ENCODE measurements around the gene UTS2. TPM values are rescaled to one million over a fixed set of nuclear protein-coding genes. Genes with fewer than 3 reads are reported as not detected.
A peak's percentile ranks its signal among the peaks of the same experiment; 100 is the strongest.

The UTS2 gene
- total RNA-seq, 2 donors from 2014 or later = not detected

- no peaks in the 10 kb centered on the region for H3K27me3 Mint-ChIP-seq (ENCODE audit: low read depth)
- H3K4me1 Mint-ChIP-seq (ENCODE audit: low read depth) = no peaks in the 10 kb centered on the region
- no peak for ATAC-seq (replicated peaks in 1 of 2)
- H3K36me3 Mint-ChIP-seq (ENCODE audit: insufficient read depth in 2 of 2) = no peaks in the 10 kb centered on the region
- H3K27ac Mint-ChIP-seq = no peak overlapping the region
- no peaks in the 10 kb centered on the region for H3K9me3 Mint-ChIP-seq
- H3K4me3 Mint-ChIP-seq = no peak overlapping the region
- no peak for DNase-seq
These were observed 4.1 kb upstream of the UTS2 start for GRCh38 chr1:7857000-7857399.

GRCh38 chr1:7856345-7856744 is 3.5 kb upstream of the UTS2 start:
- Mint-ChIP-seq H3K27me3 (ENCODE audit: low read depth) (no peaks in the 10 kb centered on the region), H3K4me1 (ENCODE audit: low read depth) (no peaks in the 10 kb centered on the region), H3K9me3 (no peaks in the 10 kb centered on the region), H3K27ac (no peak overlapping the region), H3K4me3 (no peak overlapping the region), H3K36me3 (ENCODE audit: insufficient read depth in 2 of 2) (no peaks in the 10 kb centered on the region)
- DNase-seq (no peak), ATAC-seq (replicated peaks in 1 of 2) (no peak)

GRCh38 chr1:7853684-7854026 is 790 bp upstream of the UTS2 start:
- DNase-seq = no peak
- no peaks in the 10 kb centered on the region for H3K9me3 Mint-ChIP-seq
- no peak overlapping the region for H3K27ac Mint-ChIP-seq
- no peak for ATAC-seq (replicated peaks in 1 of 2)
- no peaks in the 10 kb centered on the region for H3K4me1 Mint-ChIP-seq (ENCODE audit: low read depth)
- H3K4me3 Mint-ChIP-seq = no peak overlapping the region
- H3K27me3 Mint-ChIP-seq (ENCODE audit: low read depth) = no peaks in the 10 kb centered on the region
- no peaks in the 10 kb centered on the region for H3K36me3 Mint-ChIP-seq (ENCODE audit: insufficient read depth in 2 of 2)

- no peak for ATAC-seq (replicated peaks in 1 of 2)
- no peak overlapping the region for H3K4me3 Mint-ChIP-seq
These were observed 2.1 kb downstream of the UTS2 start for GRCh38 chr1:7850786-7851185.

GRCh38 chr1:7847599-7847998 is 5.3 kb downstream of the UTS2 start:
- Mint-ChIP-seq H3K4me1 (ENCODE audit: low read depth) (no peaks in the 10 kb centered on the region), H3K4me3 (no peak overlapping the region), H3K27ac (no peak overlapping the region), H3K9me3 (no peaks in the 10 kb centered on the region), H3K36me3 (ENCODE audit: insufficient read depth in 2 of 2) (no peaks in the 10 kb centered on the region), H3K27me3 (ENCODE audit: low read depth) (no peaks in the 10 kb centered on the region)
- no peak for DNase-seq
- ATAC-seq (replicated peaks in 1 of 2) = no peak

More at GRCh38 chr1:7850786-7851185, 2.1 kb downstream of the UTS2 start:
- no peaks in the 10 kb centered on the region for H3K9me3 Mint-ChIP-seq
- no peak for DNase-seq
- H3K36me3 Mint-ChIP-seq (ENCODE audit: insufficient read depth in 2 of 2) = no peaks in the 10 kb centered on the region
- no peaks in the 10 kb centered on the region for H3K4me1 Mint-ChIP-seq (ENCODE audit: low read depth)
- H3K27ac Mint-ChIP-seq = no peak overlapping the region
- H3K27me3 Mint-ChIP-seq (ENCODE audit: low read depth) = no peaks in the 10 kb centered on the region

- H3K36me3 Mint-ChIP-seq (ENCODE audit: insufficient read depth in 2 of 2) = no peaks in the 10 kb centered on the region
- H3K9me3 Mint-ChIP-seq = no peaks in the 10 kb centered on the region
- no peaks in the 10 kb centered on the region for H3K27me3 Mint-ChIP-seq (ENCODE audit: low read depth)
- ATAC-seq (replicated peaks in 1 of 2) (no peak), DNase-seq (no peak)
- no peaks in the 10 kb centered on the region for H3K4me1 Mint-ChIP-seq (ENCODE audit: low read depth)
- no peak overlapping the region for H3K4me3 Mint-ChIP-seq
- H3K27ac Mint-ChIP-seq = no peak overlapping the region
These were observed 6.2 kb downstream of the UTS2 start for GRCh38 chr1:7846656-7847055.

GRCh38 chr1:7845761-7846160 is 7.1 kb downstream of the UTS2 start:
- Mint-ChIP-seq H3K27me3 (ENCODE audit: low read depth) (no peaks in the 10 kb centered on the region), H3K4me3 (no peak overlapping the region), H3K4me1 (ENCODE audit: low read depth) (no peaks in the 10 kb centered on the region), H3K27ac (no peak overlapping the region), H3K36me3 (ENCODE audit: insufficient read depth in 2 of 2) (no peaks in the 10 kb centered on the region), H3K9me3 (no peaks in the 10 kb centered on the region)
- ATAC-seq (replicated peaks in 1 of 2) (no peak), DNase-seq (no peak)

GRCh38 chr1:7842517-7842916 is 10.3 kb downstream of the UTS2 start:
- H3K4me1 Mint-ChIP-seq (ENCODE audit: low read depth) = no peaks in the 10 kb centered on the region
- peaks cover 5 to 8% of the 10 kb centered on the region in 2 donors for H3K9me3 Mint-ChIP-seq
- DNase-seq = peak in 1 of 2 donors; percentile 9

GRCh38 chr1:7839526-7839925 is 13.3 kb downstream of the UTS2 start:
- no peak for DNase-seq
- ATAC-seq (replicated peaks in 1 of 2) = no peak
- Mint-ChIP-seq H3K4me1 (ENCODE audit: low read depth) (no peaks in the 10 kb centered on the region), H3K9me3 (peaks cover 5 to 9% of the 10 kb centered on the region in 2 donors), H3K27me3 (ENCODE audit: low read depth) (no peaks in the 10 kb centered on the region), H3K36me3 (ENCODE audit: insufficient read depth in 2 of 2) (peaks cover 8 to 17% of the 10 kb centered on the region in 2 donors), H3K27ac (no peak overlapping the region), H3K4me3 (no peak overlapping the region)

More at GRCh38 chr1:7842517-7842916, 10.3 kb downstream of the UTS2 start:
- ATAC-seq (replicated peaks in 1 of 2) = peak in 1 of 2 donors; percentile 43
- no peak overlapping the region for H3K27ac Mint-ChIP-seq
- peaks cover 8 to 16% of the 10 kb centered on the region in 2 donors for H3K36me3 Mint-ChIP-seq (ENCODE audit: insufficient read depth in 2 of 2)
- no peak overlapping the region for H3K4me3 Mint-ChIP-seq
- no peaks in the 10 kb centered on the region for H3K27me3 Mint-ChIP-seq (ENCODE audit: low read depth)

GRCh38 chr1:7838714-7839113 is 14.2 kb downstream of the UTS2 start:
- H3K4me3 Mint-ChIP-seq = no peak overlapping the region
- no peak for ATAC-seq (replicated peaks in 1 of 2)
- H3K4me1 Mint-ChIP-seq (ENCODE audit: low read depth) = no peaks in the 10 kb centered on the region

GRCh38 chr1:7833035-7833434 is 19.8 kb downstream of the UTS2 start:
- Mint-ChIP-seq H3K4me1 (ENCODE audit: low read depth) (no peaks in the 10 kb centered on the region), H3K36me3 (ENCODE audit: insufficient read depth in 2 of 2) (peaks cover 0 to 1% of the 10 kb centered on the region in 2 donors), H3K27me3 (ENCODE audit: low read depth) (no peaks in the 10 kb centered on the region), H3K9me3 (peaks cover 0 to 1% of the 10 kb centered on the region in 2 donors), H3K4me3 (no peak overlapping the region), H3K27ac (no peak overlapping the region)
- no peak for ATAC-seq (replicated peaks in 1 of 2)
- no peak for DNase-seq

More at GRCh38 chr1:7838714-7839113, 14.2 kb downstream of the UTS2 start:
- DNase-seq = no peak
- no peaks in the 10 kb centered on the region for H3K27me3 Mint-ChIP-seq (ENCODE audit: low read depth)
- no peak overlapping the region for H3K27ac Mint-ChIP-seq
- H3K9me3 Mint-ChIP-seq = peaks cover 5 to 9% of the 10 kb centered on the region in 2 donors
- peaks cover 8 to 17% of the 10 kb centered on the region in 2 donors for H3K36me3 Mint-ChIP-seq (ENCODE audit: insufficient read depth in 2 of 2)

GRCh38 chr1:7831458-7831857 is 21.4 kb downstream of the UTS2 start:
- DNase-seq (no peak), ATAC-seq (replicated peaks in 1 of 2) (no peak)
- no peaks in the 10 kb centered on the region for H3K27me3 Mint-ChIP-seq (ENCODE audit: low read depth)
- H3K36me3 Mint-ChIP-seq (ENCODE audit: insufficient read depth in 2 of 2) = no peaks in the 10 kb centered on the region
- H3K9me3 Mint-ChIP-seq = no peaks in the 10 kb centered on the region
- H3K27ac Mint-ChIP-seq = no peak overlapping the region
- H3K4me1 Mint-ChIP-seq (ENCODE audit: low read depth) = no peaks in the 10 kb centered on the region
- H3K4me3 Mint-ChIP-seq = no peak overlapping the region

- Mint-ChIP-seq H3K27me3 (ENCODE audit: low read depth) (no peaks in the 10 kb centered on the region), H3K4me1 (ENCODE audit: low read depth) (no peaks in the 10 kb centered on the region), H3K9me3 (no peaks in the 10 kb centered on the region), H3K36me3 (ENCODE audit: insufficient read depth in 2 of 2) (no peaks in the 10 kb centered on the region), H3K27ac (peak overlapping the region; percentile 68), H3K4me3 (peak overlapping the region; percentile 73 to 79)
- peak; percentile 18 to 30 for DNase-seq
- peak; percentile 52 to 78 for ATAC-seq (replicated peaks in 1 of 2)
These were observed 25.5 kb downstream of the UTS2 start for GRCh38 chr1:7827126-7827955.

- H3K27ac Mint-ChIP-seq = no peak overlapping the region
- H3K9me3 Mint-ChIP-seq = no peaks in the 10 kb centered on the region
- ATAC-seq (replicated peaks in 1 of 2) (no peak), DNase-seq (no peak)
- H3K4me3 Mint-ChIP-seq = peak overlapping the region; percentile 73 to 79
- no peaks in the 10 kb centered on the region for H3K36me3 Mint-ChIP-seq (ENCODE audit: insufficient read depth in 2 of 2)
- no peaks in the 10 kb centered on the region for H3K4me1 Mint-ChIP-seq (ENCODE audit: low read depth)
- H3K27me3 Mint-ChIP-seq (ENCODE audit: low read depth) = no peaks in the 10 kb centered on the region
These were observed 26.5 kb downstream of the UTS2 start for GRCh38 chr1:7826363-7826762.

All from activated T-cell treated with anti-CD3 and anti-CD28 coated beads, Interleukin-2, amount 50 U/mL, for 72 hours (primary cell).